Osteoblast (primary cell): Measurements from ENCODE around the gene DENND1A. TPM values are rescaled to one million over a fixed set of nuclear protein-coding genes. Genes with fewer than 3 reads are reported as not detected.

Source experiments
- DNase-seq: peaks from one replicate; pipeline ENCODE4 v3.0.0; 2011; ENCODE audit warnings: low spot score, mixed read lengths; ENCODE audit not compliant: insufficient read length; ENCODE audit errors: missing footprints
- H2AFZ ChIP-seq: 2 replicates; pipeline ENCODE4 v1.6.0; 2011; ENCODE audit warnings: mild to moderate bottlenecking, low read length
- H3K27ac ChIP-seq: 2 replicates; pipeline ENCODE4 v1.5.1; 2011; ENCODE audit warnings: mild to moderate bottlenecking, low read depth, low read length, moderate library complexity
- H3K27me3 ChIP-seq: 2 replicates; pipeline ENCODE4 v1.6.0; 2012; ENCODE audit warnings: mild to moderate bottlenecking, control low read depth, inconsistent platforms, low read length, moderate library complexity; ENCODE audit not compliant: insufficient read depth
- H3K36me3 ChIP-seq: 2 replicates; pipeline ENCODE4 v1.5.1; 2011; ENCODE audit warnings: mild to moderate bottlenecking, low read length, control low read depth, moderate library complexity; ENCODE audit not compliant: insufficient read depth
- H3K4me1 ChIP-seq: 2 replicates; pipeline ENCODE4 v1.5.1; 2011; ENCODE audit warnings: mild to moderate bottlenecking, low read length, control low read depth, moderate library complexity; ENCODE audit not compliant: insufficient read depth
- H3K4me2 ChIP-seq: 2 replicates; pipeline ENCODE4 v1.6.0; 2011; ENCODE audit warnings: mild to moderate bottlenecking, low read length; ENCODE audit not compliant: insufficient read depth
- H3K4me3 ChIP-seq: fragments of 200-600 bp; sonication (generic); 3 replicates; pipeline ENCODE4 v1.5.1; 2012; ENCODE audit warnings: mild to moderate bottlenecking, low read length, inconsistent platforms; ENCODE audit not compliant: insufficient read depth
- H3K79me2 ChIP-seq: 2 replicates; pipeline ENCODE4 v1.6.0; 2012; ENCODE audit warnings: mild to moderate bottlenecking, low read length, control low read depth, inconsistent platforms; ENCODE audit not compliant: insufficient read depth
- H3K9me3 ChIP-seq: 2 replicates; pipeline ENCODE4 v1.5.1; 2011; ENCODE audit warnings: low read depth, low read length, control low read depth
- H4K20me1 ChIP-seq: 2 replicates; pipeline ENCODE4 v1.6.0; 2012; ENCODE audit warnings: mild to moderate bottlenecking, low read length, control low read depth; ENCODE audit not compliant: insufficient read depth
- CTCF ChIP-seq: IDR thresholded peaks from 2 replicates; pipeline ENCODE4 v1.5.1; 2011; ENCODE audit warnings: mild to moderate bottlenecking, low read depth, low read length, moderate library complexity; ENCODE audit errors: extremely low read depth
- total RNA-seq: library from RNA; depleted of rRNA; stranded (reverse); fragments of >200 nt; gene quantifications from 2 replicates; pipeline ENCODE4 v1.2.3, GENCODE V29; 2012

The DENND1A gene
- total RNA-seq, 1 donor: 14.1 TPM

- Histone ChIP-seq H4K20me1 (no peaks in the 10 kb centered on the region), H3K79me2 (no peaks in the 10 kb centered on the region), H3K27ac (no peak overlapping the region), H3K9me3 (no peaks in the 10 kb centered on the region), H3K36me3 (no peaks in the 10 kb centered on the region), H3K4me3 (no peak overlapping the region), H3K27me3 (no peaks in the 10 kb centered on the region), H2AFZ (no peak overlapping the region), H3K4me1 (peaks cover 5% of the 10 kb centered on the region), H3K4me2 (no peak overlapping the region)
- no peak for DNase-seq
- TF ChIP-seq CTCF: no peak
Observed at GRCh38 chr9:123835821-123836220, 94.1 kb downstream of the DENND1A start.

GRCh38 chr9:123834889-123835562 is 94.9 kb downstream of the DENND1A start:
- no peaks in the 10 kb centered on the region for H3K27me3 ChIP-seq
- peak overlapping the region; percentile 70 for H3K4me2 ChIP-seq
- H3K9me3 ChIP-seq: no peaks in the 10 kb centered on the region

GRCh38 chr9:123834218-123834888 is 95.6 kb downstream of the DENND1A start:
- H3K4me3 ChIP-seq: peak overlapping the region; percentile 45

More at GRCh38 chr9:123834889-123835562, 94.9 kb downstream of the DENND1A start:
- Histone ChIP-seq H3K27ac (no peak overlapping the region), H3K79me2 (no peaks in the 10 kb centered on the region), H3K4me3 (peak overlapping the region; percentile 45), H4K20me1 (no peaks in the 10 kb centered on the region), H2AFZ (peak overlapping the region; percentile 66), H3K4me1 (peaks cover 5% of the 10 kb centered on the region), H3K36me3 (no peaks in the 10 kb centered on the region)
- no peak for DNase-seq
- TF ChIP-seq CTCF: no peak

More at GRCh38 chr9:123834218-123834888, 95.6 kb downstream of the DENND1A start:
- no peak for TF ChIP-seq CTCF
- no peak overlapping the region for H2AFZ ChIP-seq
- H4K20me1 ChIP-seq: no peaks in the 10 kb centered on the region
- peaks cover 5% of the 10 kb centered on the region for H3K4me1 ChIP-seq
- no peaks in the 10 kb centered on the region for H3K36me3 ChIP-seq
- no peak overlapping the region for H3K27ac ChIP-seq
- no peaks in the 10 kb centered on the region for H3K9me3 ChIP-seq
- H3K4me2 ChIP-seq: peak overlapping the region; percentile 70
- no peaks in the 10 kb centered on the region for H3K27me3 ChIP-seq
- DNase-seq: no peak
- no peaks in the 10 kb centered on the region for H3K79me2 ChIP-seq
